A172 (cell line): ENCODE data around the gene GLT8D2. TPM values are rescaled to one million over a fixed set of nuclear protein-coding genes. Genes with fewer than 3 reads are reported as not detected.

Experiments used
- DNase-seq: peaks from one replicate; pipeline ENCODE4 v3.0.0-alpha.2; 2015; ENCODE audit warnings: low spot score
- total RNA-seq: library from RNA; depleted of rRNA; stranded (reverse); fragments of >200 nt; shearing (Covaris generic); gene quantifications from 2 replicates; pipeline ENCODE4 v1.2.3, GENCODE V29; 2014; rRNA removed

The GLT8D2 gene
- total RNA-seq, 1 experiment from 2014 or later, result 2.7 TPM

DNA sequence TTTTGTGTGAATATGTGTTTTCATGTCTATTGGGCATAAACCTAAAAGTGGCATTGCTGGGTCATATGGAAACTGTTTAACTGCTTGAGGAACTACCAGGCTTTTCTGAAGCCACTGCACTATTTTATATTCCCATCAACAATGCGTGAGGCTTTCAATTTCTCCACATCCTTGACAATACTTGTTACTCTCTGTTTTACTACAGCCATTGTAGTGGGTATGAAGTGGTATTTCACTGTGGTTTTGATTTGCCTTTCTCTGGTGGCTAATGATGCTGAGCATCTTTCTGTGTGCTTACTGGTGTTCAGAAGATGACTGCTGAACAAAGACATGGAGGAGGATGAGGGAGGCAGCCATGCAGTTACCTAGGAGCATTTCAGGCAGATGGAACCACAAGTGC is 97.5 kb downstream of the GLT8D2 start:
- DNase-seq, result no peak

GRCh38 chr12:103948746-103949406 is 101.1 kb downstream of the GLT8D2 start:
- no peak for DNase-seq

DNA sequence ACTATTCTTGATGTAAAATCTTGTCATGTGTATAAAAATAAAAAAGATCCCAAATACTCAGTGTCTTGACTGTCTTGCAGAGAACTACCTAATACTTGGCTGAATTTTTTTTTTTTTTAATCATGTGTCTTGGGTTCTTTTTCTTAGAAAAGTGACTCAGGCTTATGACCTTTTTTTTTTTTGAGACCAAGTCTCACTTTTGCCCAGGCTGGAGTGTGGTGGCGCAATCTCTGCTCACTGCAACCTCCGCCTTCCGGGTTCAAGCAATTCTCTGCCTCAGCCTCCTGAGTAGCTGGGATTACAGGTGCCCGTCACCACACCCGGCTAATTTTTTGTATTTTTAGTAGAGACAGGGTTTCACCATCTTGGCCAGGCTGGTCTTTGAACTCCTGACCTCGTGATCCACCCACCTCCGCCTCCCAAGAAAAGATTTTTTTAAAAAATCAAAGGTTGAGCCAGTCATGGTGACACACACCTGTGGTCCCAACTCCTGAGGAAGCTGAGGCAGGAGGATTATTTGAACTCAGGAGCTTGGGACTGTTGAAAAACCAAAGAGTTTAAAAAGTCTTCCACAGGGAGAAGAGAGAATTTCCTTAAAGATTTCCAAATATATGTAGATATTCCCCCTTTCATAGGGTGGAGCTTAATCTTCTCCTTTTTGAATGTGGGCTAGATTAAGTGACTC is 102.0 kb downstream of the GLT8D2 start:
- DNase-seq, result no peak

DNA sequence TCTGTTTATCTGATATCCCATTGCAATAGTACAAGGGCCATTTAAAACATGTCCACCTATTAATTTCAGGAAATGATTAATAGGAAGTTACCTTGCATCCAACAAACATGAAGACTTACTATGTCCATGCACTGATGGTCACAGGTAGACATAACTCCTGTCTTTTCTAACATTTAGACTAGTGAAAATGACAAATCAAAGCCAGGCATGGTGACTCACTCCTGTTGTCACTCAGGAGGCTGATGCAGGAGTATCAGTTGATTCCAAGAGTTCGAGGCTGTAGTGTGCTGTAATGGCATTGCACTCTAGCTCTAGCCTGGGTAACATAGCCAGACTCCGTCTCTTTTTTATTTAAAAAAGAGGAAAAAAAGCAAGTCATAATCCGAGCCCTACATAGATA is 105.0 kb downstream of the GLT8D2 start:
- no peak for DNase-seq

Other genes starting within 250 kb of the GLT8D2 start
- gene NT5DC3, start 209.0 kb downstream of the GLT8D2 start, total RNA-seq, result 12.6 and 12.7 TPM in 2 replicates
- gene HSP90B1, start 119.8 kb downstream of the GLT8D2 start, total RNA-seq, result 431 and 544 TPM in 2 replicates
- 48.7 and 53.8 TPM in 2 replicates for gene TDG, start 84.3 kb downstream of the GLT8D2 start, total RNA-seq
- gene HCFC2, start 14.3 kb upstream of the GLT8D2 start, total RNA-seq, result 10.1 and 13.8 TPM in 2 replicates
- gene NFYB, start 88.0 kb upstream of the GLT8D2 start, total RNA-seq, result 33.6 and 34.9 TPM in 2 replicates
- gene TXNRD1, start 165.6 kb upstream of the GLT8D2 start, total RNA-seq, result 618 and 939 TPM in 2 replicates